Stomach (tissue), 4 donors: ENCODE results near the gene SF3B2.

Experiments
- POLR2A ChIP-seq, 4 donors: fragments of 450-650 bp; IDR thresholded peaks; one replicate each; pipeline ENCODE4 v1.6.1; 2016; ENCODE audit warnings: antibody characterized with exemption in 4 of 4, control low read depth in 2 of 4, mild to moderate bottlenecking in 1 of 4, moderate library complexity in 1 of 4
- TF ChIP-seq, protein P1 (sequence below), 7 experiments: fragments of 450-650 bp in 4 of 7; fragments of 200-600 bp in 3 of 7; sonication (generic) in 3 of 7; IDR thresholded peaks; one replicate each; pipeline ENCODE4 v1.5.1; 2016 to 2019; ENCODE audit warnings: antibody characterized with exemption in 7 of 7, control low read depth in 2 of 7, mild to moderate bottlenecking in 1 of 7

DNA sequence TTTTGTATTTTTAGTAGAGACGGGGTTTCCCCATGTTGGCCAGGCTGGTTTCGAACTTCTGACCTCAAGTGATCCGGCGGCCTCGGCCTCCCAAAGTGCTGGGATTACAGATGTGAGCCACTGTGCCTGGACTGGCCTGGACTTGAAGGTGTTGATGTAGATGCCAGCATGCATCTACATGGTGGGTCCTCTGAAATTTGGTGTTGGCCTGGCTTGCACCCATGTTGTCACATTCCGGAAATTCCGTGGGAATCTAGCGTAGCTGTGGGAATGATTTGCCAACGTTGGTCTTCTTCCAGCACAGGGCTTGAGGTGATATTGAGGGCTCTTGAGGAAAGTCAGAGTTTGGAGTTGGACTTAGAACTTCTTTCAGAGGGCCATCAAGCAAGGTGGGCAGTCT is 24.4 kb downstream of the SF3B2 start:
- TF ChIP-seq, protein P1, sequence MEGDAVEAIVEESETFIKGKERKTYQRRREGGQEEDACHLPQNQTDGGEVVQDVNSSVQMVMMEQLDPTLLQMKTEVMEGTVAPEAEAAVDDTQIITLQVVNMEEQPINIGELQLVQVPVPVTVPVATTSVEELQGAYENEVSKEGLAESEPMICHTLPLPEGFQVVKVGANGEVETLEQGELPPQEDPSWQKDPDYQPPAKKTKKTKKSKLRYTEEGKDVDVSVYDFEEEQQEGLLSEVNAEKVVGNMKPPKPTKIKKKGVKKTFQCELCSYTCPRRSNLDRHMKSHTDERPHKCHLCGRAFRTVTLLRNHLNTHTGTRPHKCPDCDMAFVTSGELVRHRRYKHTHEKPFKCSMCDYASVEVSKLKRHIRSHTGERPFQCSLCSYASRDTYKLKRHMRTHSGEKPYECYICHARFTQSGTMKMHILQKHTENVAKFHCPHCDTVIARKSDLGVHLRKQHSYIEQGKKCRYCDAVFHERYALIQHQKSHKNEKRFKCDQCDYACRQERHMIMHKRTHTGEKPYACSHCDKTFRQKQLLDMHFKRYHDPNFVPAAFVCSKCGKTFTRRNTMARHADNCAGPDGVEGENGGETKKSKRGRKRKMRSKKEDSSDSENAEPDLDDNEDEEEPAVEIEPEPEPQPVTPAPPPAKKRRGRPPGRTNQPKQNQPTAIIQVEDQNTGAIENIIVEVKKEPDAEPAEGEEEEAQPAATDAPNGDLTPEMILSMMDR (IDR thresholded peaks at IDR 0.05): no peak
- no peak for TF ChIP-seq POLR2A (IDR thresholded peaks at IDR 0.05)
